ENCODE measurements around the gene SERP2. TPM values are rescaled to one million over a fixed set of nuclear protein-coding genes. Genes with fewer than 3 reads are reported as not detected.

SERP2 gene
- total RNA-seq, 1 experiment from 2014 or later, result 1.8 TPM

DNA sequence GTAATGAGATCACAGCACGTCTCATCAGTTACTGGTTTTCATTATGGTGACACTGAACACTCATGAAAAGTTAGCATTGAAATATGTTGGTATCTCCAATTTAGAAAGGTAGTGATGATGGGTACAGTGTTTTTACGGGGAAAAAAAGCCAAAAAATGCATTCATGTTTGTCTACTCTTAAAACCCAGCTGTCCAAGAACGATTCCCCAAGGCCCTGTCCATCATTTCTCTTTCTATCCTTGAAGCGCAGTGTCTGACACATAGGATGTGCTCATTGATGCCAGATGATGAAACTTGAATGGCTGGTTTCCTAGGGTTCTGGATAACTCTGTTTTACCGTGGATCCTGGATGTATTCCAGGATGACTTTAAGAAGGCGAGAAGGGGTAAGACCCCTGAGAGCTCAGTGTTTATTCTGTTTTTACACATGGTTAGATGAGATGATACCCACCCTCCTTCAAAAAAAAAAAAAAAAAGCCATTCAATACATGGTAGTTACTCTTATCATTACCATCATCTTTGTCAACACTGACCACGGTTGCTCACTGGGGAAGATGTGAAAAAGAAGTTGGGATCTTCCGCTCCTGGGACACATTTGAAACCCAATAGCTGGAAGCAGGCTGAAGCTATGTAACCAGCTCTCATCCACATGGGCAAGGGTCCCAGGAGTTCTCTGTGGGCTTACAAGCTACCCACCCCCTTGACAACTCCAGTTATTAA lies 22.5 kb downstream of the SERP2 start:
- H3K27me3 Mint-ChIP-seq (ENCODE audit: low read depth), result peaks cover 5% of the 10 kb centered on the region

More for the DNA sequence above, 22.5 kb downstream of the SERP2 start:
- no peaks in the 10 kb centered on the region for H3K79me2 ChIP-seq (ENCODE audit: insufficient read depth, low read length)
- H3K4me1 Mint-ChIP-seq, result peaks cover 28 to 35% of the 10 kb centered on the region in 2 experiments
- no peak overlapping the region for H3K9ac ChIP-seq (ENCODE audit: extremely low read depth, insufficient read length, low read length)
- H3K27ac ChIP-seq (ENCODE audit: insufficient read length, low read depth, low read length), result no peak overlapping the region
- TF ChIP-seq CTCF (conservative IDR thresholded peaks at IDR 0.05), result no peak
- WGBS (ENCODE audit: extremely low coverage, insufficient read length, low lambda C conversion rate), result no CpG with 5 or more reads among the region's 8 CpGs
- no peaks in the 10 kb centered on the region for H3K27me3 ChIP-seq (ENCODE audit: insufficient read depth, low read length)
- no peak overlapping the region for H3K4ac ChIP-seq (ENCODE audit: low read depth, low read length)
- H3K36me3 Mint-ChIP-seq (ENCODE audit: insufficient read depth in 1 of 3, low read depth in 3 of 3), result peaks cover 0 to 2% (median 0%) of the 10 kb centered on the region in 3 experiments; a peak in 1 of 7 replicates
- H3K56ac ChIP-seq (ENCODE audit: insufficient read length, low read depth, low read length), result no peak overlapping the region
- no peak overlapping the region for H4K5ac ChIP-seq (ENCODE audit: insufficient read length, low read depth, low read length)
- no peaks in the 10 kb centered on the region for H3K79me1 ChIP-seq (ENCODE audit: insufficient read depth, low read depth, low read length, poor library complexity, severe bottlenecking)
- no peak overlapping the region for H2BK15ac ChIP-seq (ENCODE audit: low read depth, low read length)
- no peak overlapping the region for H3K4me3 Mint-ChIP-seq
- H4K91ac ChIP-seq (ENCODE audit: insufficient read length, low read depth, low read length), result no peak overlapping the region
- H2AFZ ChIP-seq (ENCODE audit: low read length), result no peak overlapping the region
- no peak overlapping the region for H3K14ac ChIP-seq (ENCODE audit: insufficient read depth, low read length)
- no peaks in the 10 kb centered on the region for H4K20me1 ChIP-seq (ENCODE audit: control insufficient read depth, insufficient read depth, insufficient read length)
- no peak overlapping the region for H3K18ac ChIP-seq (ENCODE audit: insufficient read length, low read depth, low read length)
- no peak overlapping the region for H3T11ph ChIP-seq (ENCODE audit: low read length)
- no peaks in the 10 kb centered on the region for H3K23me2 ChIP-seq (ENCODE audit: insufficient read length, low read depth, low read length, poor library complexity, severe bottlenecking)
- no peaks in the 10 kb centered on the region; a peak in 1 of 5 replicates for H3K9me3 Mint-ChIP-seq
- no peak overlapping the region for H2BK12ac ChIP-seq (ENCODE audit: insufficient read length, low read depth, low read length)
- H3K27ac Mint-ChIP-seq, result no peak overlapping the region
- no peak overlapping the region for H4K8ac ChIP-seq (replicated peaks; ENCODE audit: insufficient read length, low read depth, low read length)
- no peaks in the 10 kb centered on the region for H3K9me3 ChIP-seq (ENCODE audit: control insufficient read depth, low read depth, low read length)
- H3K4me1 ChIP-seq (ENCODE audit: insufficient read depth, low read length), result 0 out of 2 replicates have a peak, but pooled peaks cover 2% of the 10 kb centered on the region
- H2AK5ac ChIP-seq (ENCODE audit: insufficient read length, low read length), result no peak overlapping the region
- H2BK20ac ChIP-seq (ENCODE audit: low read depth, low read length, poor library complexity, severe bottlenecking), result no peak overlapping the region
- no peak overlapping the region for H2BK120ac ChIP-seq (ENCODE audit: low read depth, low read length, poor library complexity, severe bottlenecking)
- H2BK5ac ChIP-seq (ENCODE audit: insufficient read length, low read length), result no peak overlapping the region
- H3K4me2 ChIP-seq (ENCODE audit: insufficient read depth, insufficient read length, low read length), result no peak overlapping the region
- DNase-seq, result no peak
- no peak overlapping the region for H3K23ac ChIP-seq (ENCODE audit: insufficient read length, low read depth, low read length)
